22Rv1 (cell line): Measurements from ENCODE around the gene SNCAIP.

Experiments
- CTCF ChIP-seq: fragments of 450-650 bp; IDR thresholded peaks from 2 replicates; pipeline ENCODE4 v1.5.1; 2017; ENCODE audit warnings: mild to moderate bottlenecking
- ZFX ChIP-seq: fragments of 450-650 bp; IDR thresholded peaks from 2 replicates; pipeline ENCODE4 v1.6.1; 2017; ENCODE audit warnings: antibody characterized with exemption, borderline replicate concordance

GRCh38 chr5:122499585-122499984, 187.5 kb downstream of the SNCAIP start:
- TF ChIP-seq CTCF: no peak
- TF ChIP-seq ZFX: no peak
